Measurements from ENCODE around the gene FRMD3.

GRCh38 chr9:83235526-83235925 is 302.7 kb downstream of the FRMD3 start:
- TF ChIP-seq CTCF (IDR thresholded peaks at IDR 0.05) (no peak), SIN3A (IDR thresholded peaks at IDR 0.05; ENCODE audit: borderline replicate concordance, insufficient read depth, low read depth, low read length) (no peak), POLR2AphosphoS5 (IDR thresholded peaks at IDR 0.05; ENCODE audit: low read depth, low read length) (no peak), TCF7L2 (IDR thresholded peaks at IDR 0.05; ENCODE audit: low read depth, low read length) (no peak)
- TF ChIP-seq, protein P1, sequence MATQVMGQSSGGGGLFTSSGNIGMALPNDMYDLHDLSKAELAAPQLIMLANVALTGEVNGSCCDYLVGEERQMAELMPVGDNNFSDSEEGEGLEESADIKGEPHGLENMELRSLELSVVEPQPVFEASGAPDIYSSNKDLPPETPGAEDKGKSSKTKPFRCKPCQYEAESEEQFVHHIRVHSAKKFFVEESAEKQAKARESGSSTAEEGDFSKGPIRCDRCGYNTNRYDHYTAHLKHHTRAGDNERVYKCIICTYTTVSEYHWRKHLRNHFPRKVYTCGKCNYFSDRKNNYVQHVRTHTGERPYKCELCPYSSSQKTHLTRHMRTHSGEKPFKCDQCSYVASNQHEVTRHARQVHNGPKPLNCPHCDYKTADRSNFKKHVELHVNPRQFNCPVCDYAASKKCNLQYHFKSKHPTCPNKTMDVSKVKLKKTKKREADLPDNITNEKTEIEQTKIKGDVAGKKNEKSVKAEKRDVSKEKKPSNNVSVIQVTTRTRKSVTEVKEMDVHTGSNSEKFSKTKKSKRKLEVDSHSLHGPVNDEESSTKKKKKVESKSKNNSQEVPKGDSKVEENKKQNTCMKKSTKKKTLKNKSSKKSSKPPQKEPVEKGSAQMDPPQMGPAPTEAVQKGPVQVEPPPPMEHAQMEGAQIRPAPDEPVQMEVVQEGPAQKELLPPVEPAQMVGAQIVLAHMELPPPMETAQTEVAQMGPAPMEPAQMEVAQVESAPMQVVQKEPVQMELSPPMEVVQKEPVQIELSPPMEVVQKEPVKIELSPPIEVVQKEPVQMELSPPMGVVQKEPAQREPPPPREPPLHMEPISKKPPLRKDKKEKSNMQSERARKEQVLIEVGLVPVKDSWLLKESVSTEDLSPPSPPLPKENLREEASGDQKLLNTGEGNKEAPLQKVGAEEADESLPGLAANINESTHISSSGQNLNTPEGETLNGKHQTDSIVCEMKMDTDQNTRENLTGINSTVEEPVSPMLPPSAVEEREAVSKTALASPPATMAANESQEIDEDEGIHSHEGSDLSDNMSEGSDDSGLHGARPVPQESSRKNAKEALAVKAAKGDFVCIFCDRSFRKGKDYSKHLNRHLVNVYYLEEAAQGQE (IDR thresholded peaks at IDR 0.05; ENCODE audit: insufficient read depth in 1 of 2, low read depth in 2 of 2, low read length in 1 of 2): no peak

Data from Panc1 (cell line).